DOHH2 (cell line): Measurements from ENCODE around the gene TSPAN4.

Experiments
- H3F3A ChIP-seq: fragments of 200-600 bp; sonication (generic), shearing (Covaris generic); 2 replicates; pipeline ENCODE4 v1.6.0; 2016; ENCODE audit warnings: antibody characterized with exemption, mild to moderate bottlenecking; ENCODE audit not compliant: control insufficient read depth, insufficient read depth
- H3K27ac ChIP-seq: fragments of 200-600 bp; sonication (generic); 2 replicates; pipeline ENCODE4 v1.5.1; 2014; ENCODE audit warnings: low read depth, mild to moderate bottlenecking, low read length, moderate library complexity
- H3K27me3 ChIP-seq: fragments of 200-600 bp; sonication (generic); 2 replicates; pipeline ENCODE4 v1.6.1; 2014; ENCODE audit warnings: mild to moderate bottlenecking, low read length, mixed read lengths; ENCODE audit not compliant: control insufficient read depth
- H3K36me3 ChIP-seq: fragments of 200-600 bp; sonication (generic); 2 replicates; pipeline ENCODE4 v1.6.1; 2014; ENCODE audit warnings: mild to moderate bottlenecking, low read length, moderate library complexity, mixed read lengths; ENCODE audit not compliant: control insufficient read depth
- H3K4me1 ChIP-seq: fragments of 200-600 bp; sonication (generic); 2 replicates; pipeline ENCODE4 v1.6.1; 2014; ENCODE audit warnings: mild to moderate bottlenecking, low read length, mixed read lengths; ENCODE audit not compliant: control insufficient read depth
- H3K4me2 ChIP-seq: fragments of 200-600 bp; sonication (generic); 2 replicates; pipeline ENCODE4 v1.6.0; 2014; ENCODE audit warnings: mild to moderate bottlenecking, low read length, moderate library complexity
- H3K4me3 ChIP-seq: fragments of 200-600 bp; sonication (generic); 2 replicates; pipeline ENCODE4 v1.5.1; 2014; ENCODE audit warnings: mild to moderate bottlenecking, low read length, mixed read lengths
- H3K79me2 ChIP-seq: fragments of 200-600 bp; sonication (generic); 2 replicates; pipeline ENCODE4 v1.6.1; 2014; ENCODE audit warnings: mild to moderate bottlenecking, low read length, mixed read lengths; ENCODE audit not compliant: control insufficient read depth
- H3K9me2 ChIP-seq: fragments of 200-600 bp; sonication (generic); replicated peaks from 2 replicates; pipeline ENCODE4 v1.6.1; 2014; ENCODE audit warnings: mild to moderate bottlenecking, low read length, mixed read lengths; ENCODE audit not compliant: control insufficient read depth
- H3K9me3 ChIP-seq: fragments of 200-600 bp; sonication (generic); 2 replicates; pipeline ENCODE4 v1.6.1; 2014; ENCODE audit warnings: antibody characterized with exemption, low read length, mixed read lengths; ENCODE audit not compliant: control insufficient read depth, insufficient read depth
- H4K20me1 ChIP-seq: fragments of 200-600 bp; sonication (generic); 2 replicates; pipeline ENCODE4 v1.6.0; 2014; ENCODE audit warnings: low read depth, mild to moderate bottlenecking, antibody characterized with exemption, low read length, moderate library complexity; ENCODE audit not compliant: control insufficient read depth, insufficient read depth
- CTCF ChIP-seq: fragments of 200-600 bp; sonication (generic); IDR thresholded peaks from one replicate; pipeline ENCODE4 v1.5.1; 2014; ENCODE audit warnings: antibody characterized with exemption, mild to moderate bottlenecking, low read depth, low read length; ENCODE audit not compliant: poor library complexity, severe bottlenecking
- EZH2phosphoT487 ChIP-seq: fragments of 200-600 bp; sonication (generic); IDR thresholded peaks from 2 replicates; pipeline ENCODE4 v1.6.1; 2017; ENCODE audit warnings: borderline replicate concordance, mild to moderate bottlenecking, antibody characterized with exemption, low read length, moderate library complexity, mixed read lengths

Gene TSPAN4

DNA sequence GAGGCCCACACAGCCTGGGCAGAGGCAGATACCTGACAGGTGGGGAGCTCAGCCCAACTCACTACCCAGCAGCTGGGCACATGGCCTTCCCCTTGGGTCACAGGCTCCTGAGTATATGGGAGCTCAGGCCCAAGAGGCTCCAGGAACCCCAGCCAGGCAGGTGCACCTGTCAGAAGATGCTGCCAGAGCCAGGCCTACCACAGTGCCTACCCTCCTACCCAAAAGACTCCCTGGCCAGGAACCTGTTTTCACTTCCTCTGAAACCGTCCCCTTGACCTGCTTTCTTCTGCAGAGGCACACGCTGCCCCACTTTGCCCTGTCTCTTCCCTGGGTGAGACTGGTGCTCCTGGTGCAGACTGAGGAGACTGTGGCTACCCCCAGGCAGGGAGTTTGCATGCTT lies 65.0 kb downstream of the TSPAN4 start:
- no peaks in the 10 kb centered on the region for H3K27me3 ChIP-seq
- peaks cover 24% of the 10 kb centered on the region for H3K4me1 ChIP-seq
- H3K9me3 ChIP-seq, result no peaks in the 10 kb centered on the region
- H3K79me2 ChIP-seq, result peaks cover 54% of the 10 kb centered on the region
- no peak overlapping the region for H3K27ac ChIP-seq
- H3K9me2 ChIP-seq, result no peaks in the 10 kb centered on the region
- no peak overlapping the region for H3K4me2 ChIP-seq
- no peaks in the 10 kb centered on the region for H3F3A ChIP-seq
- no peak for TF ChIP-seq CTCF
- TF ChIP-seq EZH2phosphoT487, result no peak
- H3K36me3 ChIP-seq, result peaks cover 48% of the 10 kb centered on the region
- no peak overlapping the region for H3K4me3 ChIP-seq
- peaks cover 7% of the 10 kb centered on the region; the same call in 1 of the 2 replicates for H4K20me1 ChIP-seq

GRCh38 chr11:908273-908672 lies 65.6 kb downstream of the TSPAN4 start:
- Histone ChIP-seq H3F3A (no peaks in the 10 kb centered on the region), H4K20me1 (peaks cover 7% of the 10 kb centered on the region; the same call in 1 of the 2 replicates), H3K9me2 (no peaks in the 10 kb centered on the region), H3K4me3 (no peak overlapping the region), H3K27ac (no peak overlapping the region), H3K4me1 (peaks cover 24% of the 10 kb centered on the region), H3K36me3 (peaks cover 42% of the 10 kb centered on the region), H3K27me3 (no peaks in the 10 kb centered on the region), H3K4me2 (no peak overlapping the region), H3K79me2 (peaks cover 54% of the 10 kb centered on the region), H3K9me3 (no peaks in the 10 kb centered on the region)
- TF ChIP-seq CTCF, result no peak
- TF ChIP-seq EZH2phosphoT487, result no peak

- Histone ChIP-seq H3F3A (no peaks in the 10 kb centered on the region), H3K9me2 (no peaks in the 10 kb centered on the region), H3K36me3 (peaks cover 34% of the 10 kb centered on the region), H3K4me1 (peaks cover 24% of the 10 kb centered on the region), H3K79me2 (peaks cover 54% of the 10 kb centered on the region), H3K9me3 (no peaks in the 10 kb centered on the region), H3K4me2 (peak overlapping the region; percentile 89), H3K27ac (no peak overlapping the region), H3K4me3 (peak overlapping the region; percentile 98), H4K20me1 (peaks cover 7% of the 10 kb centered on the region; the same call in 1 of the 2 replicates), H3K27me3 (no peaks in the 10 kb centered on the region)
- TF ChIP-seq EZH2phosphoT487 (no peak), CTCF (no peak)
Measured at GRCh38 chr11:909406-909805, 66.8 kb downstream of the TSPAN4 start.
